MM.1S (cell line): ENCODE measurements around the gene CELF2.

ENCODE experiments used
- DNase-seq: peaks from one replicate; pipeline ENCODE4 v3.0.0-alpha.2; 2015
- H2AFZ ChIP-seq: fragments of 300-600 bp; sonication (generic); 2 replicates; pipeline ENCODE4 v1.6.0; 2016; ENCODE audit warnings: antibody characterized with exemption, low read length
- H3F3A ChIP-seq: fragments of 300-600 bp; sonication (generic); 2 replicates; pipeline ENCODE4 v1.6.1; 2016; ENCODE audit warnings: mild to moderate bottlenecking, antibody characterized with exemption, low read length, moderate library complexity, mixed read lengths; ENCODE audit not compliant: insufficient read depth
- H3K27ac ChIP-seq: fragments of 300-600 bp; sonication (generic); 2 replicates; pipeline ENCODE4 v1.5.1; 2016; ENCODE audit warnings: mild to moderate bottlenecking, low read length
- H3K27me3 ChIP-seq: fragments of 300-600 bp; sonication (generic); replicated peaks from 2 replicates; pipeline ENCODE4 v1.6.0; 2016; ENCODE audit warnings: low read length; ENCODE audit not compliant: insufficient read depth
- H3K36me3 ChIP-seq: fragments of 300-600 bp; sonication (generic); replicated peaks from 2 replicates; pipeline ENCODE4 v1.6.1; 2016; ENCODE audit warnings: mild to moderate bottlenecking, low read length, mixed read lengths; ENCODE audit not compliant: insufficient read depth
- H3K4me1 ChIP-seq: fragments of 300-600 bp; sonication (generic); 2 replicates; pipeline ENCODE4 v1.6.1; 2016; ENCODE audit warnings: low read length, mixed read lengths
- H3K4me2 ChIP-seq: fragments of 300-600 bp; sonication (generic); 2 replicates; pipeline ENCODE4 v1.6.0; 2016; ENCODE audit warnings: low read depth, low read length
- H3K4me3 ChIP-seq: fragments of 300-600 bp; sonication (generic); 2 replicates; pipeline ENCODE4 v1.5.1; 2016; ENCODE audit warnings: low read length, mixed read lengths
- H3K79me2 ChIP-seq: fragments of 300-600 bp; sonication (generic); 2 replicates; pipeline ENCODE4 v1.6.1; 2016; ENCODE audit warnings: mixed run types, low read length, mixed read lengths
- H3K9ac ChIP-seq: fragments of 300-600 bp; sonication (generic); 2 replicates; pipeline ENCODE4 v1.6.1; 2016; ENCODE audit warnings: low read length, mixed read lengths
- H3K9me2 ChIP-seq: fragments of 300-600 bp; sonication (generic); replicated peaks from 2 replicates; pipeline ENCODE4 v1.6.1; 2016; ENCODE audit warnings: mild to moderate bottlenecking, low read length, mixed read lengths; ENCODE audit not compliant: insufficient read depth
- H3K9me3 ChIP-seq: fragments of 300-600 bp; sonication (generic); replicated peaks from 2 replicates; pipeline ENCODE4 v1.6.1; 2016; ENCODE audit warnings: mild to moderate bottlenecking, low read length, mixed read lengths; ENCODE audit not compliant: insufficient read depth
- H4K20me1 ChIP-seq: fragments of 300-600 bp; sonication (generic); 2 replicates; pipeline ENCODE4 v1.6.1; 2016; ENCODE audit warnings: mild to moderate bottlenecking, low read length, moderate library complexity, mixed read lengths; ENCODE audit not compliant: insufficient read depth
- CTCF ChIP-seq: fragments of 300-600 bp; sonication (generic); IDR thresholded peaks from 2 replicates; pipeline ENCODE4 v1.5.1; 2016; ENCODE audit warnings: antibody characterized with exemption, low read length, mixed read lengths
- EZH2 ChIP-seq: fragments of 300-600 bp; sonication (generic); optimal IDR thresholded peaks from 2 replicates; pipeline ENCODE3; 2017; ENCODE audit warnings: low read depth, mild to moderate bottlenecking, antibody characterized with exemption, low read length, mixed read lengths
- EZH2phosphoT487 ChIP-seq: fragments of 300-600 bp; sonication (generic); IDR thresholded peaks from 2 replicates; pipeline ENCODE4 v1.6.1; 2018; ENCODE audit warnings: antibody characterized with exemption, low read length

Gene CELF2

GRCh38 chr10:11143242-11143641 is 125.6 kb downstream of the CELF2 start:
- Histone ChIP-seq H3K9ac (no peak overlapping the region), H3K9me3 (no peaks in the 10 kb centered on the region), H2AFZ (no peak overlapping the region), H3K27me3 (no peaks in the 10 kb centered on the region), H3F3A (peaks cover 17% of the 10 kb centered on the region), H3K4me2 (no peak overlapping the region), H3K27ac (no peak overlapping the region), H3K9me2 (no peaks in the 10 kb centered on the region), H3K4me1 (peaks cover 32% of the 10 kb centered on the region), H3K36me3 (no peaks in the 10 kb centered on the region), H4K20me1 (no peaks in the 10 kb centered on the region), H3K4me3 (no peak overlapping the region), H3K79me2 (peaks cover 98% of the 10 kb centered on the region)
- no peak for DNase-seq
- TF ChIP-seq EZH2 (no peak), EZH2phosphoT487 (no peak), CTCF (no peak)

DNA sequence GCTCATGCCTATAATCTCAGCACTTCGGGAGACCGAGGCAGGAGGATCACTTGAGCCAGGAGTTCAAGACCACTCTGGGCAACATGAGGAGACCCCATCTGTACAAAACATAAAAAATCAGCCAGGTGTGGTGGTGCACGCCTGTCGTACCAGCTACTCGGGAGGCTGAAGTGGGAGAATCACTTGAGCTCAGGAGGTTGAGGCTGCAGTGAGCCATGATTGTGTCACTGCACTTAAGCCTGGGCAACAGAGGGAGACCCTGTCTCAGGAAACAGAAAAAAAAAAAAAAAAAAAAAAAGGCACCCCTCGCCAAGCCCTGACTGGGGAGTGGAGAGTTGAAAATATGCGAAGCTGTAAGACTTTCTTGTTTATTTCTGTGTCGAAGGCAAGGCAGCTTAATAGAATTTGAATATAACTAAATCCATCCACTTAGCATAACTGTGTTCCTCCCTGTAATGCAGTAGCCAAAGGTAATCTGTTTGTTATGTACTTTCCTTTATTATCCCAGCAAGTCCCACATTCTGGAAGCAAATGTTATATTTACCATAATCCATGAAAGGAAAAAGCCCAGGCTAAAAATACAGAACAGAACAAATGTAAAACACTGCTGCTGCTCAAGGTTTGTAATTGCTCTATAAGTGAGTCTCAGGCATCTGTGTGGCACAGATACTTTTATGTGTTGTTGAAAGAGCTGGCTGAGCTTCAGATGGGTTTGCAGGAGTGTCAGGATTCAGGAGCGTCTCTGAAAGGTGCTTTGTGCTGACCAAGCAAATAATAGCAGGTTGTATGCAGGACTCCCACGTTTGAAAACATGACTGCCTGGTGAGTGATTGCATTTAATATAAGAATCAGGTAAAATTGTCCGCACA is 127.2 kb downstream of the CELF2 start:
- DNase-seq, result peak; percentile 61
- Histone ChIP-seq H2AFZ (peak overlapping the region; percentile 40), H3K9me3 (no peaks in the 10 kb centered on the region), H3F3A (peaks cover 17% of the 10 kb centered on the region), H3K4me1 (peaks cover 39% of the 10 kb centered on the region), H3K9me2 (no peaks in the 10 kb centered on the region), H3K4me3 (peak overlapping the region; percentile 43), H3K27me3 (no peaks in the 10 kb centered on the region), H3K36me3 (no peaks in the 10 kb centered on the region), H4K20me1 (no peaks in the 10 kb centered on the region), H3K27ac (peak overlapping the region; percentile 64; the same call in 1 of the 2 replicates), H3K9ac (peak overlapping the region; percentile 22; the same call in 1 of the 2 replicates), H3K4me2 (peak overlapping the region; percentile 61), H3K79me2 (peaks cover 98% of the 10 kb centered on the region)
- TF ChIP-seq EZH2phosphoT487, result no peak
- TF ChIP-seq EZH2, result no peak
- no peak for TF ChIP-seq CTCF

DNA sequence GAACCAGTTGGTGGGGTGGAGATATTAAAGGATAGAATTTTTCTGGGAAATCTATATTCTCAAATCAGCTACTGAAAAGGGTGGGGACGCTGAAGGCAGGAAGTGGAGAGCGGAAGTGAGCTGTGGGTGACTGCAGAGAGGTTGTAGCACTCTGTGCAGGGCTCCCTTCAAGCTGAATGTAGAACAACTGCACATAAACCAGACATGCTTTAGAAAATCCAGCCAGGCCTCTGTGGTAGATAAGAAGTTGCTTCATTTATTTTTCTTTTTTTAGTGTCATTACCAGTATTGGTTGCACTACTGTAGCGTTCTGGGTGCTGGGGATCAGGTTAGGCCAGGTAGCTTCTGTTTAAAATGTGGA is 127.8 kb downstream of the CELF2 start:
- peak; percentile 58 for DNase-seq
- Histone ChIP-seq H3K36me3 (no peaks in the 10 kb centered on the region), H3K27ac (peak overlapping the region; percentile 64; the same call in 1 of the 2 replicates), H3F3A (peaks cover 17% of the 10 kb centered on the region), H3K9me2 (no peaks in the 10 kb centered on the region), H3K4me1 (peaks cover 45% of the 10 kb centered on the region), H3K9ac (peak overlapping the region; percentile 22; the same call in 1 of the 2 replicates), H3K4me3 (peak overlapping the region; percentile 43), H3K79me2 (peaks cover 98% of the 10 kb centered on the region), H2AFZ (peak overlapping the region; percentile 40), H3K27me3 (no peaks in the 10 kb centered on the region), H3K4me2 (peak overlapping the region; percentile 61), H3K9me3 (no peaks in the 10 kb centered on the region), H4K20me1 (no peaks in the 10 kb centered on the region)
- TF ChIP-seq EZH2 (no peak), EZH2phosphoT487 (no peak), CTCF (no peak)
